HFFc6 (cell line): ENCODE data around the gene POLR1H. TPM values are rescaled to one million over a fixed set of nuclear protein-coding genes. Genes with fewer than 3 reads are reported as not detected.

Source experiments
- DNase-seq: peaks from one replicate; pipeline ENCODE4 v3.0.0-alpha.2; 2018
- H3K27ac Mint-ChIP-seq: 2 replicates; pipeline ENCODE4 v1.8.0; 2020; ENCODE audit warnings: mild to moderate bottlenecking, mixed read lengths
- H3K27me3 Mint-ChIP-seq: 2 replicates; pipeline ENCODE4 v1.8.0; 2021; ENCODE audit warnings: mild to moderate bottlenecking, moderate library complexity, mixed read lengths; ENCODE audit not compliant: insufficient read depth
- H3K36me3 Mint-ChIP-seq: 2 replicates; pipeline ENCODE4 v1.8.0; 2021; ENCODE audit warnings: low read depth, mixed read lengths
- H3K4me1 Mint-ChIP-seq: 2 replicates; pipeline ENCODE4 v1.8.0; 2020; ENCODE audit warnings: low read depth, mixed read lengths
- H3K4me3 Mint-ChIP-seq: 2 replicates; pipeline ENCODE4 v1.8.0; 2020; ENCODE audit warnings: mild to moderate bottlenecking, moderate library complexity, mixed read lengths
- H3K9me3 Mint-ChIP-seq: 2 replicates; pipeline ENCODE4 v1.8.0; 2020; ENCODE audit warnings: mild to moderate bottlenecking, mixed read lengths
- CTCF ChIP-seq: fragments of 200-600 bp; sonication (generic); IDR thresholded peaks from 2 replicates; pipeline ENCODE4 v1.5.0; 2021; ENCODE audit warnings: antibody characterized with exemption, mild to moderate bottlenecking
- total RNA-seq, 6 experiments: library from RNA; stranded (reverse); fragmentation: NEBNext Ultra II Directional; extraction: Animal tissue kit (Norgen Biotek cat#: 25700); gene quantifications; 2 replicates in 1 of 6; 3 replicates in 5 of 6; pipeline ENCODE4 v1.2.3, GENCODE V29; 2021

The POLR1H gene
- total RNA-seq, 6 experiments from 2014 or later = 18.6 to 28.3 (median 23.9) TPM

- H3K27me3 Mint-ChIP-seq = peaks cover 31% of the 10 kb centered on the region
- no peak for DNase-seq
- no peaks in the 10 kb centered on the region for H3K9me3 Mint-ChIP-seq
- H3K27ac Mint-ChIP-seq = 0 out of 2 replicates have a peak overlapping the region, but pooled peaks have one; percentile 7
- H3K36me3 Mint-ChIP-seq = no peaks in the 10 kb centered on the region
- H3K4me1 Mint-ChIP-seq = peaks cover 40% of the 10 kb centered on the region
- TF ChIP-seq CTCF = no peak
- H3K4me3 Mint-ChIP-seq = peak overlapping the region; percentile 90
Observed at GRCh38 chr6:30103872-30104179, 42.8 kb downstream of the POLR1H start.

GRCh38 chr6:30104661-30105060, 43.6 kb downstream of the POLR1H start:
- peaks cover 29% of the 10 kb centered on the region for H3K27me3 Mint-ChIP-seq
- no peak overlapping the region for H3K4me3 Mint-ChIP-seq
- H3K27ac Mint-ChIP-seq = no peak overlapping the region
- DNase-seq = no peak
- no peaks in the 10 kb centered on the region for H3K36me3 Mint-ChIP-seq
- H3K4me1 Mint-ChIP-seq = peaks cover 40% of the 10 kb centered on the region
- H3K9me3 Mint-ChIP-seq = no peaks in the 10 kb centered on the region
- peak; percentile 32 for TF ChIP-seq CTCF

GRCh38 chr6:30111266-30111856, 50.3 kb downstream of the POLR1H start:
- DNase-seq = no peak
- H3K36me3 Mint-ChIP-seq = no peaks in the 10 kb centered on the region
- no peak for TF ChIP-seq CTCF
- no peaks in the 10 kb centered on the region for H3K4me1 Mint-ChIP-seq
- H3K27ac Mint-ChIP-seq = no peak overlapping the region
- peaks cover 48% of the 10 kb centered on the region for H3K27me3 Mint-ChIP-seq
- H3K4me3 Mint-ChIP-seq = no peak overlapping the region
- H3K9me3 Mint-ChIP-seq = no peaks in the 10 kb centered on the region

- no peak overlapping the region for H3K27ac Mint-ChIP-seq
- H3K9me3 Mint-ChIP-seq = no peaks in the 10 kb centered on the region
- DNase-seq = no peak
Observed at GRCh38 chr6:30112402-30112994, 51.4 kb downstream of the POLR1H start.

GRCh38 chr6:30113003-30113759, 52.1 kb downstream of the POLR1H start, which contains the start of gene TRIM31:
TSS of gene TRIM31 (minus strand) at chr6:30113090. CDS start at chr6:30112805, 285 bp downstream.
- no peak for DNase-seq
- H3K27ac Mint-ChIP-seq = no peak within 1 kb of the TSS
- no peaks in the 10 kb centered on the region for H3K9me3 Mint-ChIP-seq
- no peak for TF ChIP-seq CTCF
- H3K27me3 Mint-ChIP-seq = peaks cover 45% of the 10 kb centered on the region
- no peak within 1 kb of the TSS for H3K4me3 Mint-ChIP-seq
- no peaks in the 10 kb centered on the region for H3K4me1 Mint-ChIP-seq
- H3K36me3 Mint-ChIP-seq = no peaks in the 10 kb centered on the region

More at GRCh38 chr6:30112402-30112994, 51.4 kb downstream of the POLR1H start:
- H3K4me3 Mint-ChIP-seq = no peak overlapping the region
- no peaks in the 10 kb centered on the region for H3K4me1 Mint-ChIP-seq
- no peak for TF ChIP-seq CTCF
- H3K36me3 Mint-ChIP-seq = no peaks in the 10 kb centered on the region
- H3K27me3 Mint-ChIP-seq = peaks cover 48% of the 10 kb centered on the region
